GM18520 (cell line): ENCODE measurements around the gene CTXN1.

Experiments used
- ATAC-seq: cut with Tn5 transposase; IDR thresholded peaks from one replicate; pipeline ENCODE4 v1.9.1; 2021; ENCODE audit not compliant: unreplicated experiment

CTXN1 gene

DNA sequence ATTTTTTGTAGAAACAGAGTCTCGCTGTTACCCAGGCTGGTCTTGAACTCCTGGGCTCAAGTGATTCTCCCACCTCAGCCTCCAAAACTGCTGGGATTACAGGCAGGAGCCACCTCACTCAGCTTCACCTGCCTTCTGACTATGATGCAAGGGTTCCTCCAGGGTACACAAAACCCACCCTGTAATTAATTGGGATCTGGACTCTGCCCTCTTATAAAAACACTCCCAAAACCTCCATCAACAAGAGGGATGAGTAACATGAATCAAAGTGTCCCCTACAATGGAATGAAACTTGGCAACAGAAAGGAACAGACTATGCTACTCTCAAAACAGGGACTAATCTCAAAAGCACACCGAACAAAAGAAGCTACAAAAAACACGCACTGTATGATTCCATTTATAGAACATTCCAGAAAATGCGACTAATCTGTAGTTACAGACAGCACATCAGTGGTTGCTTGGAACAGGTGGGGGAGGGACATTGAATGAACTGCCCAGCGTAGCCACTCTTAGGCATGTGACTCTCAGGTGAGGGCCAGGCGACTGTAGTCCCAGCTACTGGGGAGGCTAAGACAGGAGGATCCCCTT is 48.6 kb downstream of the CTXN1 start:
- no peak for ATAC-seq

- no peak for ATAC-seq
Measured at GRCh38 chr19:7874897-7875273, 51.0 kb downstream of the CTXN1 start.
